ENCODE data around the gene MAGEC3.

DNA sequence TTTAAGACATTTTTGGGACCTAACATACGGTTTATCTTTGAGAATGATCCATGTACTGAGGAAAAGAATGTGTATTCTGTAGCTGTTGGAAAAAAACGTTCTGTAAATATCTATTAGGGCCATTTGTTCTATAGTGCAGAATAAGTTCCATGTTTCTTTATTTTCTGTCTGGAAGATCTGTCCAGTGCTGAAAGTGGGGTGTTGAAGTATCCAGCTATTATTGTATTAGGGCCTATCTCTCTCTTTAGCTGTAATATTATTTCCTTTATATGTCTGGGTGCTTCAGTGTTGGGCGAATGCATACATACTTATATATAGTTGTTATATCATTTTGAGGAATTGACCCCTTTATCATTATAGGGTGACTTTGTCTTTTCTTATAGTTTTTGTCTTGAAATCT, 90.3 kb downstream of the MAGEC3 start:
- TF ChIP-seq, protein P1, sequence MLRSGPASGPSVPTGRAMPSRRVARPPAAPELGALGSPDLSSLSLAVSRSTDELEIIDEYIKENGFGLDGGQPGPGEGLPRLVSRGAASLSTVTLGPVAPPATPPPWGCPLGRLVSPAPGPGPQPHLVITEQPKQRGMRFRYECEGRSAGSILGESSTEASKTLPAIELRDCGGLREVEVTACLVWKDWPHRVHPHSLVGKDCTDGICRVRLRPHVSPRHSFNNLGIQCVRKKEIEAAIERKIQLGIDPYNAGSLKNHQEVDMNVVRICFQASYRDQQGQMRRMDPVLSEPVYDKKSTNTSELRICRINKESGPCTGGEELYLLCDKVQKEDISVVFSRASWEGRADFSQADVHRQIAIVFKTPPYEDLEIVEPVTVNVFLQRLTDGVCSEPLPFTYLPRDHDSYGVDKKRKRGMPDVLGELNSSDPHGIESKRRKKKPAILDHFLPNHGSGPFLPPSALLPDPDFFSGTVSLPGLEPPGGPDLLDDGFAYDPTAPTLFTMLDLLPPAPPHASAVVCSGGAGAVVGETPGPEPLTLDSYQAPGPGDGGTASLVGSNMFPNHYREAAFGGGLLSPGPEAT (IDR thresholded peaks at IDR 0.05; ENCODE audit: low read depth), result no peak
- no peak for TF ChIP-seq CBFB (IDR thresholded peaks at IDR 0.05; ENCODE audit: low read depth)
- TF ChIP-seq RAD21 (IDR thresholded peaks at IDR 0.05; ENCODE audit: insufficient read depth, low read depth, low read length), result no peak
- TF ChIP-seq, protein P2, sequence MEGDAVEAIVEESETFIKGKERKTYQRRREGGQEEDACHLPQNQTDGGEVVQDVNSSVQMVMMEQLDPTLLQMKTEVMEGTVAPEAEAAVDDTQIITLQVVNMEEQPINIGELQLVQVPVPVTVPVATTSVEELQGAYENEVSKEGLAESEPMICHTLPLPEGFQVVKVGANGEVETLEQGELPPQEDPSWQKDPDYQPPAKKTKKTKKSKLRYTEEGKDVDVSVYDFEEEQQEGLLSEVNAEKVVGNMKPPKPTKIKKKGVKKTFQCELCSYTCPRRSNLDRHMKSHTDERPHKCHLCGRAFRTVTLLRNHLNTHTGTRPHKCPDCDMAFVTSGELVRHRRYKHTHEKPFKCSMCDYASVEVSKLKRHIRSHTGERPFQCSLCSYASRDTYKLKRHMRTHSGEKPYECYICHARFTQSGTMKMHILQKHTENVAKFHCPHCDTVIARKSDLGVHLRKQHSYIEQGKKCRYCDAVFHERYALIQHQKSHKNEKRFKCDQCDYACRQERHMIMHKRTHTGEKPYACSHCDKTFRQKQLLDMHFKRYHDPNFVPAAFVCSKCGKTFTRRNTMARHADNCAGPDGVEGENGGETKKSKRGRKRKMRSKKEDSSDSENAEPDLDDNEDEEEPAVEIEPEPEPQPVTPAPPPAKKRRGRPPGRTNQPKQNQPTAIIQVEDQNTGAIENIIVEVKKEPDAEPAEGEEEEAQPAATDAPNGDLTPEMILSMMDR (IDR thresholded peaks at IDR 0.05 in 2 of 3, conservative IDR thresholded peaks at IDR 0.05 in 1 of 3; ENCODE audit: control insufficient read depth in 2 of 3, extremely low read depth in 1 of 3, insufficient read depth in 1 of 3, low read depth in 3 of 3, low read length in 3 of 3), result no peak
- TF ChIP-seq SUZ12 (IDR thresholded peaks at IDR 0.05; ENCODE audit: unreplicated experiment), result no peak
- TF ChIP-seq, protein P3, sequence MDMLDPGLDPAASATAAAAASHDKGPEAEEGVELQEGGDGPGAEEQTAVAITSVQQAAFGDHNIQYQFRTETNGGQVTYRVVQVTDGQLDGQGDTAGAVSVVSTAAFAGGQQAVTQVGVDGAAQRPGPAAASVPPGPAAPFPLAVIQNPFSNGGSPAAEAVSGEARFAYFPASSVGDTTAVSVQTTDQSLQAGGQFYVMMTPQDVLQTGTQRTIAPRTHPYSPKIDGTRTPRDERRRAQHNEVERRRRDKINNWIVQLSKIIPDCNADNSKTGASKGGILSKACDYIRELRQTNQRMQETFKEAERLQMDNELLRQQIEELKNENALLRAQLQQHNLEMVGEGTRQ (IDR thresholded peaks at IDR 0.05; ENCODE audit: borderline replicate concordance, low read depth, low read length), result no peak
- TF ChIP-seq, protein P4, sequence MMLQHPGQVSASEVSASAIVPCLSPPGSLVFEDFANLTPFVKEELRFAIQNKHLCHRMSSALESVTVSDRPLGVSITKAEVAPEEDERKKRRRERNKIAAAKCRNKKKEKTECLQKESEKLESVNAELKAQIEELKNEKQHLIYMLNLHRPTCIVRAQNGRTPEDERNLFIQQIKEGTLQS (IDR thresholded peaks at IDR 0.05; ENCODE audit: borderline replicate concordance, extremely low read depth, low read depth, low read length), result no peak
- TF ChIP-seq, protein P5, sequence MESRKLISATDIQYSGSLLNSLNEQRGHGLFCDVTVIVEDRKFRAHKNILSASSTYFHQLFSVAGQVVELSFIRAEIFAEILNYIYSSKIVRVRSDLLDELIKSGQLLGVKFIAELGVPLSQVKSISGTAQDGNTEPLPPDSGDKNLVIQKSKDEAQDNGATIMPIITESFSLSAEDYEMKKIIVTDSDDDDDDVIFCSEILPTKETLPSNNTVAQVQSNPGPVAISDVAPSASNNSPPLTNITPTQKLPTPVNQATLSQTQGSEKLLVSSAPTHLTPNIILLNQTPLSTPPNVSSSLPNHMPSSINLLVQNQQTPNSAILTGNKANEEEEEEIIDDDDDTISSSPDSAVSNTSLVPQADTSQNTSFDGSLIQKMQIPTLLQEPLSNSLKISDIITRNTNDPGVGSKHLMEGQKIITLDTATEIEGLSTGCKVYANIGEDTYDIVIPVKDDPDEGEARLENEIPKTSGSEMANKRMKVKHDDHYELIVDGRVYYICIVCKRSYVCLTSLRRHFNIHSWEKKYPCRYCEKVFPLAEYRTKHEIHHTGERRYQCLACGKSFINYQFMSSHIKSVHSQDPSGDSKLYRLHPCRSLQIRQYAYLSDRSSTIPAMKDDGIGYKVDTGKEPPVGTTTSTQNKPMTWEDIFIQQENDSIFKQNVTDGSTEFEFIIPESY (IDR thresholded peaks at IDR 0.05), result no peak
- no peak for TF ChIP-seq POLR2AphosphoS5 (IDR thresholded peaks at IDR 0.05; ENCODE audit: low read length)

Data from GM12878 (cell line).